ENCODE results near the gene TRPC4AP. TPM values are rescaled to one million over a fixed set of nuclear protein-coding genes. Genes with fewer than 3 reads are reported as not detected.

The TRPC4AP gene
- total RNA-seq, 1 donor: 98.8 TPM

DNA sequence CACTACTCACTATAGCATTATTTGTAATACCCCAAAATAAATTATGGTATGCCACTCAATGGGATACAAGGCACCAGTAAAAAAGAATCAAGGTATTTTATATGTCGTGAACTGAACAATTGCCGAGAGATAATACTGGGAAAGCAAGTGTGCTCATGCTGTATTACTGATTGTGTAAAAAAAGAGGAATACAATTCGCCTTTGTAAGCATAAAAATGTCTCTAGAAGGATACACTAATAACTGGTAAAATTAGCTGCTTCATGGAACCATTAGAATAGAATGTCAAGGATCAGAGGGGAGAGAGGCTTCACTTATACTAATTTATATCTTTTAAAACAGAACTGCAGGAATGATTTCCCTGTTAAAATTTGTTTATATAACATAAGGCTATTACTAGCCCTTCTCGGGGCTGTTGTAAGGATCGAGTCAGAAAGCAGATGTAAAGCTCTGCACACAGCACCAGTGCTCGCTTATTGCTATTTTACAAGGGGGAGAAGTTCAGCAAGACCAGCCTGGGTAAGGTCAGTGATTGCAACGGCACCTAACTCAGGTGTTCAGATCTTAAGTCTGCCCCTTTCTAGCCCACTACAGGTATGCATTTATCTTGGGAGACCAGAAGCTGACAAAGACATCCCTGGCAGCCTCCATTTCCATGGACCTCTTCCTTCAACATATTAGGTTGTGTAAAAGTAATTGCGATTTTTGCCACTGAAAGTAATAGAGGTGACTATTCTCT, 75.3 kb downstream of the TRPC4AP start:
- H3K4me2 ChIP-seq (ENCODE audit: insufficient read depth, low read length): no peak overlapping the region
- no peak overlapping the region for H3K27ac ChIP-seq (ENCODE audit: low read depth, low read length)
- H4K20me1 ChIP-seq (ENCODE audit: insufficient read depth, low read length): peaks cover 19% of the 10 kb centered on the region
- H3K4me1 ChIP-seq (ENCODE audit: insufficient read depth, low read length): peaks cover 5% of the 10 kb centered on the region
- peaks cover 13% of the 10 kb centered on the region for H3K79me2 ChIP-seq (ENCODE audit: insufficient read depth, low read length)
- no peak overlapping the region for H3K4me3 ChIP-seq (ENCODE audit: insufficient read depth, low read length)
- no peaks in the 10 kb centered on the region for H3K9me3 ChIP-seq (ENCODE audit: low read depth, low read length)
- peak; percentile 9 for DNase-seq (ENCODE audit: insufficient read length, low spot score, missing footprints)
- peaks cover 60% of the 10 kb centered on the region for H3K36me3 ChIP-seq (ENCODE audit: insufficient read depth, low read length)
- H3K27me3 ChIP-seq (ENCODE audit: insufficient read depth, low read length): no peaks in the 10 kb centered on the region
- H2AFZ ChIP-seq (ENCODE audit: low read length): no peak overlapping the region
- TF ChIP-seq, protein P1, sequence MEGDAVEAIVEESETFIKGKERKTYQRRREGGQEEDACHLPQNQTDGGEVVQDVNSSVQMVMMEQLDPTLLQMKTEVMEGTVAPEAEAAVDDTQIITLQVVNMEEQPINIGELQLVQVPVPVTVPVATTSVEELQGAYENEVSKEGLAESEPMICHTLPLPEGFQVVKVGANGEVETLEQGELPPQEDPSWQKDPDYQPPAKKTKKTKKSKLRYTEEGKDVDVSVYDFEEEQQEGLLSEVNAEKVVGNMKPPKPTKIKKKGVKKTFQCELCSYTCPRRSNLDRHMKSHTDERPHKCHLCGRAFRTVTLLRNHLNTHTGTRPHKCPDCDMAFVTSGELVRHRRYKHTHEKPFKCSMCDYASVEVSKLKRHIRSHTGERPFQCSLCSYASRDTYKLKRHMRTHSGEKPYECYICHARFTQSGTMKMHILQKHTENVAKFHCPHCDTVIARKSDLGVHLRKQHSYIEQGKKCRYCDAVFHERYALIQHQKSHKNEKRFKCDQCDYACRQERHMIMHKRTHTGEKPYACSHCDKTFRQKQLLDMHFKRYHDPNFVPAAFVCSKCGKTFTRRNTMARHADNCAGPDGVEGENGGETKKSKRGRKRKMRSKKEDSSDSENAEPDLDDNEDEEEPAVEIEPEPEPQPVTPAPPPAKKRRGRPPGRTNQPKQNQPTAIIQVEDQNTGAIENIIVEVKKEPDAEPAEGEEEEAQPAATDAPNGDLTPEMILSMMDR (IDR thresholded peaks at IDR 0.05; ENCODE audit: extremely low read depth, low read depth, low read length): no peak

DNA sequence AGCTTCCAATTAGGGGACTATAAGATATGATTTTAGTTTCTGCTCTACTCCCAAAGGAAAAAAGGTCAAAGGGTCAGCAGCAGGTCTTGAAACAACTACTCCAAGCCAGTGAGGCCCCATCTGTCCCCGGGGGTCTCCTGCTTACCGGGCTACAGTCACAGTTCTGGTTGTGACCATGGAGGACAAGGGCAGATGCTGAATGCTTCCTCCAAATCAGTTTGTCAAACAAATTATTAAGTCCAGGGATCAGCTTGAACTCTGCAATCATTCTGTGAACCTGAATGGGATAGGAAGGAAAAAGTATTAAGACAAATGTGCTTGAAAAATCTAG, 76.8 kb downstream of the TRPC4AP start:
- Histone ChIP-seq H3K27me3 (ENCODE audit: insufficient read depth, low read length) (no peaks in the 10 kb centered on the region), H4K20me1 (ENCODE audit: insufficient read depth, low read length) (peaks cover 15% of the 10 kb centered on the region), H3K79me2 (ENCODE audit: insufficient read depth, low read length) (peaks cover 13% of the 10 kb centered on the region), H2AFZ (ENCODE audit: low read length) (no peak overlapping the region), H3K27ac (ENCODE audit: low read depth, low read length) (no peak overlapping the region), H3K4me2 (ENCODE audit: insufficient read depth, low read length) (no peak overlapping the region), H3K36me3 (ENCODE audit: insufficient read depth, low read length) (peaks cover 67% of the 10 kb centered on the region), H3K9me3 (ENCODE audit: low read depth, low read length) (no peaks in the 10 kb centered on the region), H3K4me3 (ENCODE audit: insufficient read depth, low read length) (no peak overlapping the region), H3K4me1 (ENCODE audit: insufficient read depth, low read length) (peaks cover 5% of the 10 kb centered on the region)
- TF ChIP-seq, protein P1 (IDR thresholded peaks at IDR 0.05; ENCODE audit: extremely low read depth, low read depth, low read length): no peak
- DNase-seq (ENCODE audit: insufficient read length, low spot score, missing footprints): peak; percentile 35

DNA sequence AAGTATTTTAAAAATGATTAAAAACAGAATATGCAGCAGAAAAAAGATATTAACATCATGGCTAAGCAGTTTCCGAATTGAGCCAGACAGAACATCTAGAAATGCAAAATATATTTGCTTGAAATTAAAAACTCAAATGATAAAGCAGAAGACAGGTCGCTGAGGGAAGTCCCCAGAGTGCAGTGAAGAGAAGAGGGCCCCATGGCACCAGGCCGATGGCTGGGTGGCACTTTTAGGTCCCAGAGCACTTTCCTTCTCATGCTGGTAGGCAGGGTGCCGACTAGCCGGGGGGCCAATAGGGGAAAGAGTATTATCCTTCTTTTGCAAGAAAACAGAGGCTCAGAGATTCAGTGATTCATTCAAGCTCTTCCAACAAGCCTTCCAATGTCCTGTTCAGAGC, 78.1 kb downstream of the TRPC4AP start:
- Histone ChIP-seq H3K4me3 (ENCODE audit: insufficient read depth, low read length) (no peak overlapping the region), H4K20me1 (ENCODE audit: insufficient read depth, low read length) (peaks cover 17% of the 10 kb centered on the region), H3K27me3 (ENCODE audit: insufficient read depth, low read length) (no peaks in the 10 kb centered on the region), H3K36me3 (ENCODE audit: insufficient read depth, low read length) (peaks cover 65% of the 10 kb centered on the region), H3K27ac (ENCODE audit: low read depth, low read length) (no peak overlapping the region), H2AFZ (ENCODE audit: low read length) (no peak overlapping the region), H3K79me2 (ENCODE audit: insufficient read depth, low read length) (peaks cover 9% of the 10 kb centered on the region), H3K9me3 (ENCODE audit: low read depth, low read length) (no peaks in the 10 kb centered on the region), H3K4me1 (ENCODE audit: insufficient read depth, low read length) (peaks cover 5% of the 10 kb centered on the region), H3K4me2 (ENCODE audit: insufficient read depth, low read length) (no peak overlapping the region)
- DNase-seq (ENCODE audit: insufficient read length, low spot score, missing footprints): peak; percentile 65
- TF ChIP-seq, protein P1 (IDR thresholded peaks at IDR 0.05; ENCODE audit: extremely low read depth, low read depth, low read length): no peak

DNA sequence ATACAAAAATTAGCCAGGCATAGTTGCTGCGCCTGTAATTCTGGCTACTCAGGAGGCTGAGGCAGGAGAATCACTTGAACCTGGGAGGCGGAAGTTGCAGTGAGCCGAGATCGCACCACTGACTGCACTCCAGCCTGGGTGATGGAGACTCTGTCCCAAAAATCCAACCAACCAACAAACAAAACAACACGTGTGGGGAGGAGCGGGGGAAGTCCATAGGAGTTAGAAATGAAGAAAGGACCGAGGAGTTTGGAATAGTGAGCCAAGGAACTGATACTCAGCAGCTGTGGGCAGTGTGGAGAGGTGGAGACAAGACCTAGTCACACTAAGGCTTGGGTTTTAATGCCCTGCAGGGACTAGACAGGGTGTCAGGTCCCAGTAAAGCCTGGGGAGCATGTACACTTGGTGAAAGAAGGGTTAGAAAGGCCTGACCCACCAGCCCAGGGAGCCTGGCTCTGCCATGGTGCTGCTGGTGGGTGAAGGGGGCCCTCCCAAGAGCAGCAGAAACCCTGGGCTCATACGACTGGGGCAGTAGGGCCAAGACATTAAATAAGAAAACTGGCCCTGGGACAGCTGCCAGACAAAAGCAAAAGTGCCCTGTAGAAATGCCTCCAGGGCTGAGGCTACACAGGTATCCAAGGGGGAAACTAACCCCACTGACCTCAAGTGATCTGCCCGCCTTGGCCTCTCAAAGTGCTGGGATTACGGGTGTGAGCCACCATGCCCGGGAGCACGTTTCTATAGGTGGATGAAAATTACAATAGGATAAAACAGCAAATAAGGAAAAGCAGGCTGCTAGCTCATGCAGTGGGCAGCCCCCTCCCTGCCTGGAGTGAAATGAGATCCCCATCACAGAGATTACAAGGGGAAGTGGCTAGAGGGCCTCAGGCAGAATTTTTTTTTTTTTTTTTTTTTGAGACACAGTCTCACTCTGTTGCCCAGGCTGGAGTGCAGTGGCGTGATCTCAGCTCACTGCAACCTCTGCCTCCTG, 78.9 kb downstream of the TRPC4AP start:
- Histone ChIP-seq H3K36me3 (ENCODE audit: insufficient read depth, low read length) (peaks cover 73% of the 10 kb centered on the region), H3K27ac (ENCODE audit: low read depth, low read length) (no peak overlapping the region), H3K4me1 (ENCODE audit: insufficient read depth, low read length) (peaks cover 5% of the 10 kb centered on the region), H3K27me3 (ENCODE audit: insufficient read depth, low read length) (no peaks in the 10 kb centered on the region), H3K79me2 (ENCODE audit: insufficient read depth, low read length) (peaks cover 9% of the 10 kb centered on the region), H4K20me1 (ENCODE audit: insufficient read depth, low read length) (peaks cover 17% of the 10 kb centered on the region), H2AFZ (ENCODE audit: low read length) (no peak overlapping the region), H3K4me3 (ENCODE audit: insufficient read depth, low read length) (no peak overlapping the region), H3K4me2 (ENCODE audit: insufficient read depth, low read length) (no peak overlapping the region), H3K9me3 (ENCODE audit: low read depth, low read length) (no peaks in the 10 kb centered on the region)
- DNase-seq (ENCODE audit: insufficient read length, low spot score, missing footprints): peak; percentile 29
- TF ChIP-seq, protein P1 (IDR thresholded peaks at IDR 0.05; ENCODE audit: extremely low read depth, low read depth, low read length): no peak

All from osteoblast (primary cell).